H9 (cell line): Measurements from ENCODE around the gene SLTM. TPM values are rescaled to one million over a fixed set of nuclear protein-coding genes. Genes with fewer than 3 reads are reported as not detected.

Experiments
- DNase-seq: peaks from one replicate; pipeline ENCODE4 v3.0.0-alpha.2; 2017
- H2AFZ ChIP-seq: one replicate; pipeline ENCODE4 v1.6.1; 2013; ENCODE audit warnings: mild to moderate bottlenecking, low read length, control low read depth, moderate library complexity
- H2AK5ac ChIP-seq: 2 replicates; pipeline ENCODE4 v1.6.1; 2013; ENCODE audit warnings: low read length, control low read depth, mixed read lengths; ENCODE audit not compliant: insufficient read length
- H2BK120ac ChIP-seq: one replicate; pipeline ENCODE4 v1.6.1; 2013; ENCODE audit warnings: low read depth, mild to moderate bottlenecking, low read length, control low read depth, inconsistent platforms; ENCODE audit not compliant: poor library complexity, severe bottlenecking
- H2BK12ac ChIP-seq: 2 replicates; pipeline ENCODE4 v1.6.1; 2013; ENCODE audit warnings: low read length, control low read depth, mixed read lengths, low read depth; ENCODE audit not compliant: insufficient read length
- H2BK15ac ChIP-seq: 2 replicates; pipeline ENCODE4 v1.6.1; 2013; ENCODE audit warnings: low read depth, low read length, control low read depth
- H2BK20ac ChIP-seq: one replicate; pipeline ENCODE4 v1.6.1; 2013; ENCODE audit warnings: low read depth, mild to moderate bottlenecking, low read length, control low read depth, inconsistent platforms; ENCODE audit not compliant: poor library complexity, severe bottlenecking
- H2BK5ac ChIP-seq: 2 replicates; pipeline ENCODE4 v1.6.1; 2013; ENCODE audit warnings: low read length, control low read depth, mixed read lengths; ENCODE audit not compliant: insufficient read length
- H3K14ac ChIP-seq: 2 replicates; pipeline ENCODE4 v1.6.1; 2013; ENCODE audit warnings: low read length, control low read depth; ENCODE audit not compliant: insufficient read depth
- H3K18ac ChIP-seq: 2 replicates; pipeline ENCODE4 v1.6.1; 2013; ENCODE audit warnings: low read depth, mild to moderate bottlenecking, mixed read lengths, low read length, control low read depth; ENCODE audit not compliant: insufficient read length
- H3K23ac ChIP-seq: 2 replicates; pipeline ENCODE4 v1.6.1; 2013; ENCODE audit warnings: low read length, control low read depth, mixed read lengths, low read depth; ENCODE audit not compliant: insufficient read length
- H3K23me2 ChIP-seq: 2 replicates; pipeline ENCODE4 v1.6.1; 2013; ENCODE audit warnings: low read depth, mild to moderate bottlenecking, mixed read lengths, low read length, control low read depth; ENCODE audit not compliant: insufficient read length, poor library complexity, severe bottlenecking
- H3K27ac ChIP-seq: 2 replicates; pipeline ENCODE4 v1.5.1; 2013; ENCODE audit warnings: low read length, control low read depth, mixed read lengths, low read depth; ENCODE audit not compliant: insufficient read length
- H3K27me3 ChIP-seq: 2 replicates; pipeline ENCODE4 v1.6.1; 2013; ENCODE audit warnings: low read length, control low read depth, inconsistent platforms; ENCODE audit not compliant: insufficient read depth
- H3K4ac ChIP-seq: 2 replicates; pipeline ENCODE4 v1.6.1; 2013; ENCODE audit warnings: low read depth, mild to moderate bottlenecking, control low read depth, inconsistent platforms, low read length, moderate library complexity
- H3K4me1 ChIP-seq: 2 replicates; pipeline ENCODE4 v1.6.1; 2013; ENCODE audit warnings: low read length, control low read depth, inconsistent platforms; ENCODE audit not compliant: insufficient read depth
- H3K4me2 ChIP-seq: 2 replicates; pipeline ENCODE4 v1.6.1; 2013; ENCODE audit warnings: low read length, control low read depth, mixed read lengths; ENCODE audit not compliant: insufficient read length, insufficient read depth
- H3K56ac ChIP-seq: 2 replicates; pipeline ENCODE4 v1.6.1; 2013; ENCODE audit warnings: low read depth, mild to moderate bottlenecking, mixed read lengths, low read length, control low read depth; ENCODE audit not compliant: insufficient read length
- H3K79me1 ChIP-seq: 2 replicates; pipeline ENCODE4 v1.6.1; 2013; ENCODE audit warnings: low read depth, mild to moderate bottlenecking, moderate library complexity, low read length, control low read depth, inconsistent platforms; ENCODE audit not compliant: insufficient read depth, poor library complexity, severe bottlenecking
- H3K79me2 ChIP-seq: 2 replicates; pipeline ENCODE4 v1.6.1; 2013; ENCODE audit warnings: low read length, control low read depth, inconsistent platforms; ENCODE audit not compliant: insufficient read depth
- H3K9ac ChIP-seq: 2 replicates; pipeline ENCODE4 v1.6.1; 2013; ENCODE audit warnings: low read length, control low read depth, mixed read lengths; ENCODE audit not compliant: insufficient read length; ENCODE audit errors: extremely low read depth
- H3K9me3 ChIP-seq: one replicate; pipeline ENCODE4 v1.6.1; 2013; ENCODE audit warnings: low read depth, low read length, inconsistent platforms; ENCODE audit not compliant: control insufficient read depth
- H3T11ph ChIP-seq: one replicate; pipeline ENCODE4 v1.6.1; 2013; ENCODE audit warnings: mild to moderate bottlenecking, low read length, control low read depth, inconsistent platforms
- H4K20me1 ChIP-seq: one replicate; pipeline ENCODE4 v1.6.1; 2013; ENCODE audit not compliant: control insufficient read depth, insufficient read length, insufficient read depth
- H4K5ac ChIP-seq: 2 replicates; pipeline ENCODE4 v1.6.1; 2013; ENCODE audit warnings: low read depth, mild to moderate bottlenecking, mixed read lengths, low read length, control low read depth; ENCODE audit not compliant: insufficient read length
- H4K8ac ChIP-seq: replicated peaks from 2 replicates; pipeline ENCODE4 v1.6.1; 2013; ENCODE audit warnings: low read length, control low read depth, mixed read lengths, low read depth; ENCODE audit not compliant: insufficient read length
- H4K91ac ChIP-seq: 2 replicates; pipeline ENCODE4 v1.6.1; 2013; ENCODE audit warnings: low read depth, mild to moderate bottlenecking, moderate library complexity, mixed read lengths, low read length, control low read depth; ENCODE audit not compliant: insufficient read length
- H3K27ac Mint-ChIP-seq, 3 experiments: 2 replicates in 2 of 3; 3 replicates in 1 of 3; pipeline ENCODE4 v1.8.0; 2020 to 2021; ENCODE audit warnings: mixed read lengths in 3 of 3, mild to moderate bottlenecking in 1 of 3, moderate library complexity in 1 of 3
- H3K27me3 Mint-ChIP-seq: 2 replicates; pipeline ENCODE4 v1.8.0; 2021; ENCODE audit warnings: low read depth, mild to moderate bottlenecking, moderate library complexity, mixed read lengths
- H3K36me3 Mint-ChIP-seq, 3 experiments: 2 replicates in 2 of 3; 3 replicates in 1 of 3; pipeline ENCODE4 v1.8.0; 2020 to 2021; ENCODE audit warnings: low read depth in 3 of 3, mixed read lengths in 3 of 3; ENCODE audit not compliant: insufficient read depth in 1 of 3
- H3K4me1 Mint-ChIP-seq, 2 experiments: 2 replicates each; pipeline ENCODE4 v1.8.0; 2020; ENCODE audit warnings: mixed read lengths in 2 of 2
- H3K4me3 Mint-ChIP-seq, 2 experiments: 2 replicates in 1 of 2; 3 replicates in 1 of 2; pipeline ENCODE4 v1.8.0; 2020 to 2021; ENCODE audit warnings: mild to moderate bottlenecking in 2 of 2, mixed read lengths in 2 of 2, moderate library complexity in 1 of 2
- H3K9me3 Mint-ChIP-seq, 2 experiments: 2 replicates in 1 of 2; 3 replicates in 1 of 2; pipeline ENCODE4 v1.8.0; 2020; ENCODE audit warnings: mild to moderate bottlenecking in 2 of 2, mixed read lengths in 2 of 2, moderate library complexity in 1 of 2
- WGBS: extraction: QIAGEN DNeasy Blood & Tissue Kit; methylation state at CpG from one replicate; pipeline ENCODE4 v1.1.7; 2013; ENCODE audit warnings: missing lambda C conversion rate, low lambda C conversion rate, mixed read lengths; ENCODE audit not compliant: insufficient read length; ENCODE audit errors: extremely low coverage; 5-methylcytosine and 5-hydroxymethylcytosine counted together
- total RNA-seq: library from RNA; stranded (reverse); gene quantifications from 2 replicates; pipeline ENCODE4 v1.2.1, GENCODE V29; 2021
- TF ChIP-seq, protein P1 (sequence below): fragments of 200-600 bp; sonication (generic); conservative IDR thresholded peaks from 3 replicates; pipeline ENCODE4 v1.8.0; 2021; ENCODE audit warnings: antibody characterized with exemption, mild to moderate bottlenecking

SLTM gene
- total RNA-seq, 1 experiment from 2014 or later, result 132 TPM

DNA sequence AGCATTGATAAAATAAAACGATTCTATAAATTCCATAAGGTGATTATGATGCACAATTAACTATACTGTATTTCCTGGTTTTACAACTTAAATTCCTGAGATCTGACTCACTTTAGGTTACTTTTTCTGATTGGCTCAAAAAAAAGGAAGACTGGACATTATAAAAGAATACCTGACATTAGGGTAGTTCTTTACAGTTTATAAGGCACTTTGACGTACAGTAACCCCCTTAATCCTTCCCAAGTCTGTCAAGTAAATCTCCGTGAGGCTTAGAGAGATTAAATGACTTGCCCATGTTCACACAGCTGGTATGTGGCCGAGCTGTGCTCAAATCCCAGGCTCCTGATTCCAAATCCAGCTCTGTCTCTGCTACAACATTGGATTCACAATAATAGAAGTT is 1.0 kb upstream of the SLTM start:
- TF ChIP-seq, protein P1, sequence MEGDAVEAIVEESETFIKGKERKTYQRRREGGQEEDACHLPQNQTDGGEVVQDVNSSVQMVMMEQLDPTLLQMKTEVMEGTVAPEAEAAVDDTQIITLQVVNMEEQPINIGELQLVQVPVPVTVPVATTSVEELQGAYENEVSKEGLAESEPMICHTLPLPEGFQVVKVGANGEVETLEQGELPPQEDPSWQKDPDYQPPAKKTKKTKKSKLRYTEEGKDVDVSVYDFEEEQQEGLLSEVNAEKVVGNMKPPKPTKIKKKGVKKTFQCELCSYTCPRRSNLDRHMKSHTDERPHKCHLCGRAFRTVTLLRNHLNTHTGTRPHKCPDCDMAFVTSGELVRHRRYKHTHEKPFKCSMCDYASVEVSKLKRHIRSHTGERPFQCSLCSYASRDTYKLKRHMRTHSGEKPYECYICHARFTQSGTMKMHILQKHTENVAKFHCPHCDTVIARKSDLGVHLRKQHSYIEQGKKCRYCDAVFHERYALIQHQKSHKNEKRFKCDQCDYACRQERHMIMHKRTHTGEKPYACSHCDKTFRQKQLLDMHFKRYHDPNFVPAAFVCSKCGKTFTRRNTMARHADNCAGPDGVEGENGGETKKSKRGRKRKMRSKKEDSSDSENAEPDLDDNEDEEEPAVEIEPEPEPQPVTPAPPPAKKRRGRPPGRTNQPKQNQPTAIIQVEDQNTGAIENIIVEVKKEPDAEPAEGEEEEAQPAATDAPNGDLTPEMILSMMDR, result no peak
- Histone ChIP-seq H2BK15ac (no peak overlapping the region), H3K27me3 (no peaks in the 10 kb centered on the region), H3K14ac (no peak overlapping the region), H3T11ph (no peak overlapping the region), H3K79me1 (no peaks in the 10 kb centered on the region), H2BK20ac (no peak overlapping the region), H4K8ac (no peak overlapping the region), H2AK5ac (no peak overlapping the region), H3K4me1 (no peaks in the 10 kb centered on the region), H3K4me2 (peak overlapping the region; percentile 69), H3K9ac (peak overlapping the region; percentile 54), H3K56ac (no peak overlapping the region), H4K91ac (no peak overlapping the region), H2BK12ac (no peak overlapping the region), H3K18ac (no peak overlapping the region), H3K79me2 (peaks cover 13% of the 10 kb centered on the region), H2BK5ac (no peak overlapping the region), H4K5ac (no peak overlapping the region), H3K9me3 (no peaks in the 10 kb centered on the region), H3K27ac (no peak overlapping the region), H4K20me1 (no peaks in the 10 kb centered on the region), H3K23ac (no peak overlapping the region), H2BK120ac (no peak overlapping the region), H2AFZ (no peak overlapping the region), H3K23me2 (peaks cover 5% of the 10 kb centered on the region), H3K4ac (no peak overlapping the region)
- H3K36me3 Mint-ChIP-seq, result peaks cover 7 to 21% (median 14%) of the 10 kb centered on the region in 3 experiments; a peak in 6 of 7 replicates
- peaks cover 0 to 2% of the 10 kb centered on the region in 2 experiments; a peak in 2 of 5 replicates for H3K9me3 Mint-ChIP-seq
- H3K27me3 Mint-ChIP-seq, result no peaks in the 10 kb centered on the region
- H3K4me1 Mint-ChIP-seq, result peaks cover 19% of the 10 kb centered on the region in 2 experiments
- DNase-seq, result no peak
- H3K4me3 Mint-ChIP-seq, result peak overlapping the region; percentile 93 to 98
- H3K27ac Mint-ChIP-seq, result peak overlapping the region in 2 of 3 experiments; percentile 99; a peak in 4 of 7 replicates
- no CpG with 5 or more reads among the region's 4 CpGs for WGBS
